Neural crest cell (in vitro differentiated cells): ENCODE measurements around the gene HOXA4. TPM values are rescaled to one million over a fixed set of nuclear protein-coding genes. Genes with fewer than 3 reads are reported as not detected.

Experiments
- DNase-seq: peaks from one replicate; pipeline ENCODE4 v3.0.0; 2021; ENCODE audit warnings: low read depth, mixed read lengths, low spot score
- H3K27ac Mint-ChIP-seq: one replicate; pipeline ENCODE4 v1.8.0; 2021; ENCODE audit warnings: mild to moderate bottlenecking, mixed read lengths; ENCODE audit not compliant: unreplicated experiment
- H3K27me3 Mint-ChIP-seq: 2 replicates; pipeline ENCODE4 v1.8.0; 2021; ENCODE audit warnings: low read depth, mild to moderate bottlenecking, mixed read lengths
- H3K36me3 Mint-ChIP-seq: 2 replicates; pipeline ENCODE4 v1.8.0; 2021; ENCODE audit warnings: low read depth, mild to moderate bottlenecking, mixed read lengths
- H3K4me1 Mint-ChIP-seq: 2 replicates; pipeline ENCODE4 v1.8.0; 2021; ENCODE audit warnings: mixed read lengths
- H3K4me3 Mint-ChIP-seq: one replicate; pipeline ENCODE4 v1.8.0; 2021; ENCODE audit warnings: mild to moderate bottlenecking, mixed read lengths
- H3K9me3 Mint-ChIP-seq: 2 replicates; pipeline ENCODE4 v1.8.0; 2021; ENCODE audit warnings: mixed read lengths
- total RNA-seq: library from RNA; stranded (reverse); gene quantifications from 2 replicates; pipeline ENCODE4 v1.2.1, GENCODE V29; 2021
- TF ChIP-seq, protein P1 (sequence below): fragments of 200-600 bp; sonication (generic); conservative IDR thresholded peaks from 2 replicates; pipeline ENCODE4 v1.5.0; 2021; ENCODE audit warnings: antibody characterized with exemption, mild to moderate bottlenecking

Gene HOXA4
- total RNA-seq, 1 donor from 2014 or later: 0.68 TPM

- Mint-ChIP-seq H3K27ac (peak overlapping the region; percentile 97), H3K4me3 (peak overlapping the region; percentile 99), H3K27me3 (peaks cover 96% of the 10 kb centered on the region), H3K9me3 (no peaks in the 10 kb centered on the region), H3K36me3 (peaks cover 22% of the 10 kb centered on the region), H3K4me1 (peaks cover 81% of the 10 kb centered on the region)
- no peak for DNase-seq
- TF ChIP-seq, protein P1, sequence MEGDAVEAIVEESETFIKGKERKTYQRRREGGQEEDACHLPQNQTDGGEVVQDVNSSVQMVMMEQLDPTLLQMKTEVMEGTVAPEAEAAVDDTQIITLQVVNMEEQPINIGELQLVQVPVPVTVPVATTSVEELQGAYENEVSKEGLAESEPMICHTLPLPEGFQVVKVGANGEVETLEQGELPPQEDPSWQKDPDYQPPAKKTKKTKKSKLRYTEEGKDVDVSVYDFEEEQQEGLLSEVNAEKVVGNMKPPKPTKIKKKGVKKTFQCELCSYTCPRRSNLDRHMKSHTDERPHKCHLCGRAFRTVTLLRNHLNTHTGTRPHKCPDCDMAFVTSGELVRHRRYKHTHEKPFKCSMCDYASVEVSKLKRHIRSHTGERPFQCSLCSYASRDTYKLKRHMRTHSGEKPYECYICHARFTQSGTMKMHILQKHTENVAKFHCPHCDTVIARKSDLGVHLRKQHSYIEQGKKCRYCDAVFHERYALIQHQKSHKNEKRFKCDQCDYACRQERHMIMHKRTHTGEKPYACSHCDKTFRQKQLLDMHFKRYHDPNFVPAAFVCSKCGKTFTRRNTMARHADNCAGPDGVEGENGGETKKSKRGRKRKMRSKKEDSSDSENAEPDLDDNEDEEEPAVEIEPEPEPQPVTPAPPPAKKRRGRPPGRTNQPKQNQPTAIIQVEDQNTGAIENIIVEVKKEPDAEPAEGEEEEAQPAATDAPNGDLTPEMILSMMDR: no peak
These were observed 25.1 kb downstream of the HOXA4 start for GRCh38 chr7:27105301-27106031.

- DNase-seq: no peak
- Mint-ChIP-seq H3K4me1 (peaks cover 84% of the 10 kb centered on the region), H3K4me3 (peak overlapping the region; percentile 99), H3K27ac (peak overlapping the region; percentile 97), H3K27me3 (peaks cover 96% of the 10 kb centered on the region), H3K36me3 (peaks cover 25% of the 10 kb centered on the region), H3K9me3 (no peaks in the 10 kb centered on the region)
- TF ChIP-seq, protein P1: no peak
These were observed 26.1 kb downstream of the HOXA4 start for GRCh38 chr7:27104341-27105058.

- TF ChIP-seq, protein P1: no peak
- Mint-ChIP-seq H3K4me3 (peak overlapping the region; percentile 99), H3K9me3 (no peaks in the 10 kb centered on the region), H3K27me3 (peaks cover 96% of the 10 kb centered on the region), H3K4me1 (peaks cover 86% of the 10 kb centered on the region), H3K27ac (peak overlapping the region; percentile 97), H3K36me3 (peaks cover 28% of the 10 kb centered on the region)
- no peak for DNase-seq
These were observed 26.9 kb downstream of the HOXA4 start for GRCh38 chr7:27103489-27104226.

DNA sequence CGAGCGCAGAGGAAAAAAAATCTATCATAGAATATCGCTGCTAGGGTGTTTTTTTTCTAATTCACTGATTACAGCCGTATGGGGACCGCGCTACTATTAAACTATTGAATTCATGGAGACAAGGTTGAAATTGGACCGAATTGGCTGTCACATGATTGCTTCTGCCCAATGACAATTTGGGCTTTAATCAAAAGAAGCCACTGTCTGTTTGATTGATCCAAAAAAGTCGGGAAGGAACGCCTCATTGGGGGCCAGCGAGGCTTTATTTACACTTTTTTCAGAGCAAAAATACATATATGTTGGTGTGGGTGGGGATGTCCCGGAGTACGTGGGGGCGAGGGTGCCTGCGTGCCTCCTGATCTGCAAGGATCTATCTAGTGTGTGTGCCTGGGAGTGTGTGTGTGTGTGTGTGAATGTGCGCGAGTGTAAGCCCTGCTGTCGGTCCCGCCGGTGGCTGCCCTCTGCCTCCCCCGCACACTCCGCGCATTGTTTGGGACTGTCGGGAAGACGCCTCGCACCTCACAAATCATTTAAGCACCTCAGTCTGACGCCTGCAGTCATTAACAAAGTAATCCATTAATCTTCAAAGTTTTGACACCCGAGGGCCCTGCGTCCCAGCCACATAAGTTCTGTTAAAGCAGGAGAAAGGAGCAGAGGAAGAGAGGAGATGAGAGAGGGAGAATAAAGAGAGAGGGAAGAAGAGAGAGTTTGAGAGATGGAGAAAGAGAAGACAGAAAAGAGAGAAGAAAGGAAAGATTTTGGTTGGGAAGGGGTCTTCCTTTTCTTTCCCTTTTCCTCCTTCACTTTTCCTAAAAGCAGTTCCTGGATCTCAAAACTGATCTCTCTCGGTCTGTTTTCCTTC is 27.7 kb downstream of the HOXA4 start, which contains the start of gene HOXA2:
Gene HOXA2 (minus strand): TSS at position 103 of the 862 bp plus-strand sequence. CDS start 183 bp downstream, outside the sequence.
- Mint-ChIP-seq H3K4me3 (peak within 1 kb of the TSS; percentile 99), H3K9me3 (no peaks in the 10 kb centered on the region), H3K27me3 (peaks cover 96% of the 10 kb centered on the region), H3K4me1 (peaks cover 85% of the 10 kb centered on the region), H3K36me3 (peaks cover 30% of the 10 kb centered on the region), H3K27ac (peak within 1 kb of the TSS; percentile 99)
- TF ChIP-seq, protein P1: no peak
- no peak for DNase-seq
